ENCODE results near the gene SLC9A3.

SLC9A3 gene

GRCh38 chr5:432928-433791 is 91.1 kb downstream of the SLC9A3 start:
- H3K4me3 ChIP-seq (ENCODE audit: low read length): no peak overlapping the region
- no peak for DNase-seq (ENCODE audit: low read depth)

GRCh38 chr5:432201-432927 is 91.9 kb downstream of the SLC9A3 start:
- no peak overlapping the region for H3K4me3 ChIP-seq (ENCODE audit: low read length)
- TF ChIP-seq CTCF (IDR thresholded peaks at IDR 0.05; ENCODE audit: insufficient read depth, low read depth, low read length, missing control alignments): no peak
- no peak for DNase-seq (ENCODE audit: low read depth)

More at GRCh38 chr5:432928-433791, 91.1 kb downstream of the SLC9A3 start:
- TF ChIP-seq CTCF (IDR thresholded peaks at IDR 0.05; ENCODE audit: insufficient read depth, low read depth, low read length, missing control alignments): no peak

GRCh38 chr5:431711-432050 is 92.6 kb downstream of the SLC9A3 start:
- TF ChIP-seq CTCF (IDR thresholded peaks at IDR 0.05; ENCODE audit: insufficient read depth, low read depth, low read length, missing control alignments): no peak
- no peak for DNase-seq (ENCODE audit: low read depth)
- no peak overlapping the region for H3K4me3 ChIP-seq (ENCODE audit: low read length)

GRCh38 chr5:431001-431710 is 93.1 kb downstream of the SLC9A3 start:
- peak; percentile 26 for DNase-seq (ENCODE audit: low read depth)
- no peak overlapping the region for H3K4me3 ChIP-seq (ENCODE audit: low read length)
- TF ChIP-seq CTCF (IDR thresholded peaks at IDR 0.05; ENCODE audit: insufficient read depth, low read depth, low read length, missing control alignments): peak; percentile 47

GRCh38 chr5:430214-430925 is 93.9 kb downstream of the SLC9A3 start:
- no peak for TF ChIP-seq CTCF (IDR thresholded peaks at IDR 0.05; ENCODE audit: insufficient read depth, low read depth, low read length, missing control alignments)
- no peak overlapping the region for H3K4me3 ChIP-seq (ENCODE audit: low read length)
- DNase-seq (ENCODE audit: low read depth): no peak

GRCh38 chr5:429453-430188 is 94.6 kb downstream of the SLC9A3 start:
- TF ChIP-seq CTCF (IDR thresholded peaks at IDR 0.05; ENCODE audit: insufficient read depth, low read depth, low read length, missing control alignments): no peak
- DNase-seq (ENCODE audit: low read depth): no peak

More at GRCh38 chr5:429453-430188, 94.6 kb downstream of the SLC9A3 start:
- H3K4me3 ChIP-seq (ENCODE audit: low read length): no peak overlapping the region

Measured in epithelial cell of esophagus (primary cell).